HG02678 (cell line): ENCODE results near the gene OR1E2.
"Not testable (repeated sequence)": the region's sequence is repeated elsewhere in the genome, so short reads cannot be mapped to it uniquely, and the experiment has no call there.

Experiments
- ATAC-seq: cut with Tn5 transposase; IDR thresholded peaks from one replicate; pipeline ENCODE4 v1.9.1; 2021; ENCODE audit warnings: mild to moderate bottlenecking, moderate library complexity; ENCODE audit not compliant: unreplicated experiment

The OR1E2 gene

DNA sequence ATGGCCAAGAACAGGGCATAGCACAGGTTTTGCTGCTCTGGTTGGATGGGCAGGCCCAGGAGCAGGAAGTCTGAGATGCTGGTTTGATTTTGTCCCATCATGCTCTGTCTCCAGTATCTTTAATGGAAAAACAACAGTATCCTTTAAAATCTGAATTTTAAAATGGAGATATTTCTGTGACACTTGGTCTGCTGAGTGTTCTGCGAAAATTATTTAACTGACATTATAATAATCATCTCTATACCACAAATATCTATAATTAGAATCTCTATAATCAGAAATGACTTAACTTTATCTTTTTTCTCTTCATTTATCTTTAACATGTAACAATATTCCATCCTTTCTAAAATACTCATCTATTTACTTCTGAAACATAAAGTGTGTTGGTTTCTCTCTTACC is 35.3 kb downstream of the OR1E2 start, which contains the start of gene OR1E1:
OR1E1 (minus strand) TSS at position 101 of the 400 bp plus-strand sequence; CDS start at position 101, 0 bp downstream.
- ATAC-seq: no peak

- not testable (repeated sequence) for ATAC-seq
These were observed 35.8 kb downstream of the OR1E2 start for GRCh38 chr17:3397801-3398200.

DNA sequence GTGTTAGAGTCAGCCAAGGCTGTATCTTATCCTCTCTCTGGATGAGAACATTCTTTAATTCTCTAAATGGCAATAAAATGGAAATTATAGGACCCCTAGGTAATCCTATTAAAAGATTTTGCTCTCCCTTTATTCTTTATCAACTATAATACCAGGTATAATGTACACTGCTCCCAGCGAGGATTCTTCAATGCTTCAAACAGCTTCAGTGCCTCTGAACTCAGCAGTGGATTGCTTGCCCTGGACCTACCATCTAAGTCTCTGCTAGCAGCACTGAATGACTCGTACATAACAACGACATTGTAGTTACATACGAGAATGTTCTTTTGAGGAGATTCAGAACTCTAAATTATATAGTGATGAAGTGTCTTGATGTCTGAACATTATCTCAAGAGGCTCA is 43.9 kb downstream of the OR1E2 start:
- ATAC-seq: no peak

- no peak for ATAC-seq
These were observed 47.5 kb downstream of the OR1E2 start, which contains the start of gene OR3A2 for GRCh38 chr17:3385869-3386816. OR3A2 (minus strand) TSS chr17:3386308.
